SU-DHL-6 (cell line): ENCODE measurements around the gene EIF3F.

ENCODE experiments used
- H2AFZ ChIP-seq: fragments of 200-600 bp; sonication (generic); 2 replicates; pipeline ENCODE4 v1.6.1; 2014; ENCODE audit warnings: low read depth, mild to moderate bottlenecking, moderate library complexity, mixed read lengths, antibody characterized with exemption, low read length; ENCODE audit not compliant: severe bottlenecking
- H3F3A ChIP-seq: fragments of 200-600 bp; shearing (Covaris generic); 2 replicates; pipeline ENCODE4 v1.6.0; 2016; ENCODE audit warnings: antibody characterized with exemption, mild to moderate bottlenecking; ENCODE audit not compliant: insufficient read depth
- H3K27ac ChIP-seq: fragments of 200-600 bp; sonication (generic); 2 replicates; pipeline ENCODE4 v1.5.1; 2016; ENCODE audit warnings: low read depth, mild to moderate bottlenecking, low read length, moderate library complexity, mixed read lengths
- H3K27me3 ChIP-seq: fragments of 200-600 bp; sonication (generic), shearing (Covaris generic); 2 replicates; pipeline ENCODE4 v1.6.0; 2014; ENCODE audit warnings: mild to moderate bottlenecking, low read length
- H3K36me3 ChIP-seq: fragments of 200-600 bp; sonication (generic); 2 replicates; pipeline ENCODE4 v1.6.1; 2014; ENCODE audit warnings: mild to moderate bottlenecking, low read length, mixed read lengths
- H3K4me2 ChIP-seq: fragments of 300-600, 200-600 bp; shearing (Covaris generic), sonication (generic); 2 replicates; pipeline ENCODE4 v1.6.0; 2014; ENCODE audit warnings: low read length, low read depth, mild to moderate bottlenecking; ENCODE audit not compliant: poor library complexity, severe bottlenecking
- H3K4me3 ChIP-seq: fragments of 200-600 bp; sonication (generic); 2 replicates; pipeline ENCODE4 v1.5.1; 2014; ENCODE audit warnings: antibody characterized with exemption, low read length, mild to moderate bottlenecking, mixed read lengths; ENCODE audit not compliant: insufficient read depth, poor library complexity, severe bottlenecking
- H3K79me2 ChIP-seq: fragments of 200-600 bp; sonication (generic); 2 replicates; pipeline ENCODE4 v1.6.1; 2014; ENCODE audit warnings: mild to moderate bottlenecking, low read length, moderate library complexity; ENCODE audit not compliant: insufficient read depth
- H3K9ac ChIP-seq: fragments of 200-600 bp; sonication (generic); 2 replicates; pipeline ENCODE4 v1.7.0; 2014; ENCODE audit warnings: mild to moderate bottlenecking, low read length
- H3K9me2 ChIP-seq: fragments of 200-600 bp; sonication (generic); replicated peaks from 2 replicates; pipeline ENCODE4 v1.6.1; 2014; ENCODE audit warnings: low read length; ENCODE audit not compliant: insufficient read depth
- H3K9me3 ChIP-seq: fragments of 200-600 bp; sonication (generic); 2 replicates; pipeline ENCODE4 v1.6.1; 2014; ENCODE audit warnings: low read length, mixed read lengths; ENCODE audit not compliant: insufficient read depth
- H4K20me1 ChIP-seq: fragments of 200-600 bp; sonication (generic); 2 replicates; pipeline ENCODE4 v1.6.1; 2014; ENCODE audit warnings: low read depth, mild to moderate bottlenecking, antibody characterized with exemption, low read length, moderate library complexity, mixed read lengths
- EZH2phosphoT487 ChIP-seq: fragments of 200-600 bp; sonication (generic), shearing (Covaris generic); conservative IDR thresholded peaks from 2 replicates; pipeline ENCODE4 v1.6.1; 2018; ENCODE audit warnings: mild to moderate bottlenecking, antibody characterized with exemption, low read length, moderate library complexity, mixed read lengths
- TF ChIP-seq, protein P1 (sequence below): fragments of 200-600 bp; sonication (generic); IDR thresholded peaks from one replicate; pipeline ENCODE4 v1.5.1; 2017; ENCODE audit warnings: antibody characterized with exemption, mild to moderate bottlenecking, low read length, moderate library complexity; ENCODE audit not compliant: insufficient read depth, poor library complexity, severe bottlenecking

The EIF3F gene

DNA sequence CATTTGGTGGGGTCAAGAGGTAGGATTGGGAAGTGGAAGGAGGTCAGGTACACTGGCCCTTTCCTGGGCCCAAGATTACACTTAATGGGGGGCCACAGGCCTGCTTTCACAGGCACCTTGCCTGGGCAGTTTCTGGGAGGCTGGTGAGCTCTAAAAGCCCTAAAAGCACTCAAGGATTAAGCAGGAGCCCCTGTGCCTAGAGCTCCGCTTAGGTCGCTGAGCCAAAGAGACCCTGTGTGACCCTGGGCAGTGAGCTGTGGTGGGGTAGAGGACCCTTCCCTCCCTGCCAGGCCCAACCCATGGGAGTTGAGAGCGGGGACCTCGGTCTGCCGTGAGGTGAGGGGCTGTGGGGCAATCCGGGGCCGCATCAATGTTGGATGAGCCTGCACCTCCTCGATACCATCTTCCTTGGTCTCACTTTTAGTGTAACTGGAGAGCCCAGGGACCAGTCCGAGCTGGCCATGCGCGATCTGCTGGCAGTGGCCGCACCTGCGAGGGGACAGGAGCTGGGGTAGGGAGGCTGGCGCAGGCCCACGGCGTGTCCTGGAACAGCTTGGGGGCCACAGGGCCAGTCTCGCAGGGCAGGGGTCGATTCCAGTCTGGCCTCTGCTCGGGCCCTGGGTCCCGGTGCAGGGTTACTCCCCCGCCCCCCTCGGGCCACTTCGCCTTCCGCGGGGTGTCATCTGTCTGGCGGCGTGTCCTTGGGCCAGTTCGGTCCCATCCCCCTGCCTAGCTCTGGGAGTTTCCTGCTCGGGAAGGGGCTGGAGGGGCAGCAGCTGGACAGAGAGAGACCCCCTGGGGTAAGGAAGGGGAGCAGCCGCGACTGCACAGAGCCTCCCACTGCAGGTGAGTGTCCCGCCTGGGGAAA lies 44.3 kb downstream of the EIF3F start:
- Histone ChIP-seq H3K4me3 (no peak overlapping the region), H3K9me2 (no peaks in the 10 kb centered on the region), H3F3A (no peaks in the 10 kb centered on the region), H3K27ac (no peak overlapping the region), H4K20me1 (no peaks in the 10 kb centered on the region), H3K4me2 (no peak overlapping the region), H3K36me3 (no peaks in the 10 kb centered on the region), H3K79me2 (no peaks in the 10 kb centered on the region), H3K9ac (no peak overlapping the region), H2AFZ (no peak overlapping the region), H3K27me3 (no peaks in the 10 kb centered on the region), H3K9me3 (no peaks in the 10 kb centered on the region)
- TF ChIP-seq, protein P1, sequence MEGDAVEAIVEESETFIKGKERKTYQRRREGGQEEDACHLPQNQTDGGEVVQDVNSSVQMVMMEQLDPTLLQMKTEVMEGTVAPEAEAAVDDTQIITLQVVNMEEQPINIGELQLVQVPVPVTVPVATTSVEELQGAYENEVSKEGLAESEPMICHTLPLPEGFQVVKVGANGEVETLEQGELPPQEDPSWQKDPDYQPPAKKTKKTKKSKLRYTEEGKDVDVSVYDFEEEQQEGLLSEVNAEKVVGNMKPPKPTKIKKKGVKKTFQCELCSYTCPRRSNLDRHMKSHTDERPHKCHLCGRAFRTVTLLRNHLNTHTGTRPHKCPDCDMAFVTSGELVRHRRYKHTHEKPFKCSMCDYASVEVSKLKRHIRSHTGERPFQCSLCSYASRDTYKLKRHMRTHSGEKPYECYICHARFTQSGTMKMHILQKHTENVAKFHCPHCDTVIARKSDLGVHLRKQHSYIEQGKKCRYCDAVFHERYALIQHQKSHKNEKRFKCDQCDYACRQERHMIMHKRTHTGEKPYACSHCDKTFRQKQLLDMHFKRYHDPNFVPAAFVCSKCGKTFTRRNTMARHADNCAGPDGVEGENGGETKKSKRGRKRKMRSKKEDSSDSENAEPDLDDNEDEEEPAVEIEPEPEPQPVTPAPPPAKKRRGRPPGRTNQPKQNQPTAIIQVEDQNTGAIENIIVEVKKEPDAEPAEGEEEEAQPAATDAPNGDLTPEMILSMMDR: no peak
- TF ChIP-seq EZH2phosphoT487: no peak

DNA sequence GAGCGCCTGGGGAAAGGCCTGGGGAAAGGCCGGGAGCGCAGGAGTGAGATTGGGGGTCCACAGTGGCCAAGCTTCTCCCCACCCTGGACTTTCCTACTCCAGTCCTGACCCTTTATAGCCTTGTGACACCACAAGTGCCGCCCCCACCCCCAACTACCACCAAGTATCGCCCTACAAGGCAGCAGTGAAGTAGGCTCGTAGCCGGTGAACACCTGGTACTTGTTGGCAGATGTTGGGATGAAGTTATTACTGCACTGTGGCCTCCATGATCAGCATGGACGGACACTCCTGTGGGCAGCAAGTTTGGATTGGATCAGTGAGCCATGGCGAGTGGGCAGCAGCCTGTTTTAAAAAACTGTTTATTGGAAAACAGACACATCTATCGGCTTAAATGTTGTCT lies 45.0 kb downstream of the EIF3F start:
- Histone ChIP-seq H3F3A (no peaks in the 10 kb centered on the region), H3K9me2 (no peaks in the 10 kb centered on the region), H3K9ac (no peak overlapping the region), H3K27ac (no peak overlapping the region), H3K79me2 (no peaks in the 10 kb centered on the region), H3K36me3 (no peaks in the 10 kb centered on the region), H3K4me2 (no peak overlapping the region), H3K9me3 (no peaks in the 10 kb centered on the region), H4K20me1 (no peaks in the 10 kb centered on the region), H3K4me3 (no peak overlapping the region), H2AFZ (no peak overlapping the region), H3K27me3 (no peaks in the 10 kb centered on the region)
- TF ChIP-seq, protein P1: no peak
- no peak for TF ChIP-seq EZH2phosphoT487

DNA sequence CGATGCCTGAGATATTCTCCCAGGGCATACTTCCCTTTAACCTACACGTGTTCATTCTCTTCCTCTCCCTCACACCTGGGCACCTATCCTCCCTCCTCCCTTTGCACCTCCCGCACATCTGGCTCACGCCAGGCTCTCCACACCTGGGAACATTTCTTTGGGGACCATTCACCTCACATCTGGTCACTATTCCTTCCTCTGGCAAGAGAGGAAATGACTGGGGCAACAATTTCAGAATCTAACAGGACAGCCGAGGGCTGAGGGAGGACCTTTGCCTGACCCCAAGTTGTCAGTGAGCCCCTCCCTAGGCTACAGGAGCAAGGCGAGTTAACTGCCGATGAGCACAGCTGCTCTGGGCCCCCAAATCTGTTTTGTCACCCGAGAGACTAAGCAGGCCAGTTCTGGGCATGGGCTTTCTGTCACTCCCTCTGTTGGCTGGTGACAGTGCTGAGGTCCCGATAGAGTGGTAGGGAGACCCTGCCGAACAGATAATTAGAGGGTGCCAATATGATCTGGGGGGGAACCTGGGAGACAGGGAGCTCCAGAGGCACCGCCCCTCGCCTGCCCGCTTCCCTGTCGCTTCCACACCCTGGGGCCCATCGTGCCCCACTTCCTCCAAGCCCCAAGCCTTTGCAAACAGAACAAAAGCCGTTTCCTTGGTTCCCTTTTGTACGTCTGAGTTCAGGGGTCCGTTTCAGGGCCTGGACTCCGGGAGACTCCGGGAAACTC lies 45.6 kb downstream of the EIF3F start:
- Histone ChIP-seq H2AFZ (no peak overlapping the region), H3K9me2 (no peaks in the 10 kb centered on the region), H3K27ac (no peak overlapping the region), H3F3A (no peaks in the 10 kb centered on the region), H3K4me3 (no peak overlapping the region), H3K27me3 (no peaks in the 10 kb centered on the region), H3K9me3 (no peaks in the 10 kb centered on the region), H3K9ac (no peak overlapping the region), H3K4me2 (no peak overlapping the region), H4K20me1 (no peaks in the 10 kb centered on the region), H3K79me2 (no peaks in the 10 kb centered on the region), H3K36me3 (no peaks in the 10 kb centered on the region)
- TF ChIP-seq, protein P1: no peak
- no peak for TF ChIP-seq EZH2phosphoT487
